ENCODE measurements around the gene DPH2.

GRCh38 chr1:43924516-43924915 is 45.3 kb upstream of the DPH2 start:
- TF ChIP-seq ETV6 (conservative IDR thresholded peaks at IDR 0.05 in 1 of 2, IDR thresholded peaks at IDR 0.05 in 1 of 2; ENCODE audit: borderline replicate concordance in 1 of 2, low read depth in 1 of 2), result no peak
- no peak for TF ChIP-seq CTCF (IDR thresholded peaks at IDR 0.05 in 2 of 3, conservative IDR thresholded peaks at IDR 0.05 in 1 of 3; ENCODE audit: control insufficient read depth in 2 of 3, extremely low read depth in 1 of 3, insufficient read depth in 1 of 3, low read depth in 3 of 3, low read length in 3 of 3)
- TF ChIP-seq TBL1XR1 (IDR thresholded peaks at IDR 0.05; ENCODE audit: low read depth, low read length), result no peak
- no peak for TF ChIP-seq ZNF24 (IDR thresholded peaks at IDR 0.05)
- no peak for TF ChIP-seq NR2C2 (IDR thresholded peaks at IDR 0.05; ENCODE audit: borderline replicate concordance, control insufficient read depth, insufficient read length, low read depth)
- TF ChIP-seq POLR2A (IDR thresholded peaks at IDR 0.05; ENCODE audit: low read depth, low read length), result no peak
- TF ChIP-seq MYC (IDR thresholded peaks at IDR 0.05; ENCODE audit: insufficient read depth, insufficient read length, insufficient replicate concordance, low read length, severe bottlenecking), result no peak
- TF ChIP-seq IRF5 (IDR thresholded peaks at IDR 0.05; ENCODE audit: borderline replicate concordance), result no peak
- TF ChIP-seq JUND (IDR thresholded peaks at IDR 0.05; ENCODE audit: low read depth, low read length), result no peak
- no peak for TF ChIP-seq PAX5 (IDR thresholded peaks at IDR 0.05; ENCODE audit: borderline replicate concordance, low read depth, low read length)

Data from GM12878 (cell line).